Forelimb muscle (tissue), 1 donor: ENCODE results near the gene TXNRD1. TPM values are rescaled to one million over a fixed set of nuclear protein-coding genes. Genes with fewer than 3 reads are reported as not detected.
"Not testable (repeated sequence)": the region's sequence is repeated elsewhere in the genome, so short reads cannot be mapped to it uniquely, and the experiment has no call there.

Experiments used
- DNase-seq: peaks from one replicate; pipeline ENCODE4 v3.0.0-alpha.2; 2013; ENCODE audit warnings: low read depth
- polyA plus RNA-seq: library from polyadenylated mRNA; unstranded; fragments of 120-200 nt; gene quantifications from one replicate; pipeline ENCODE4 v1.2.1, GENCODE V29; 2013; ENCODE audit not compliant: insufficient read length

Gene TXNRD1
- polyA plus RNA-seq, 1 donor, result 42.0 TPM

DNA sequence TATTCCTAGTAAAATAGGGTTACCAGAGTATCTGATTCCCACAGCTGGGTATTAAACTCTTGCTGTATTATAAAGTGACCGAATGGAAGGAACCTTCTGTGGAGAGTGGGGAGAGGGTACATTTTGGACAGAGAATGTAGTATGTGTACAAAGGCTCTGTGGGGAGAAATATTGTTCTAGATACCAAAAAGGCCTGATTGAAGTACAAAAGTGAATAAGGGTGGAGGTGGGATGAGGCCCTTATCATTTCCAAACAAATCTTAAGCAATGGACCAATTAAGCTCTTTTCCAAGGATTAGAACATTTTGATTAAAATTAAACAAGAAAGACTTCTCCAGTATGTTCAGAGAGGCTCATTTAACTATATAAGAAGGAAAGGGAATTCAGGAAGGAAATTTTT, 108.3 kb downstream of the TXNRD1 start:
- DNase-seq, result no peak

DNA sequence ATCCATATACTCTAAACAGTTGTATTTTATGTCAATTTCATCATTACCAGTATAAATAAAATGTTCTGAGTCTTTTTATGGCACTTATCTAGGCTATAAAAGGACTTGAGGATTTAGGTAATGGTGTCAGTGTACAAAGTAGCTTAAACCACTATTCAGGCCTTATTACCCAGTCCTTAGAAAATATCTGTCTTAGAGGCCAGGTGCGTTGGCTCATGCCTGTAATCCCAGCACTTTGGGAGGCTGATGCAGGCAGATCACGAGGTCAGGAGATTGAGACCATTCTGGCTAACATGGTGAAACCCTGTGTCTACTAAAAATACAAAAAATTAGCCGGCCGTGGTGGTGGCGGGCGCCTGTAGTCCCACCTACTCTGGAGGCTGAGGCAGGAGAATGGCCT, 112.7 kb downstream of the TXNRD1 start:
- DNase-seq, result not testable (repeated sequence)

DNA sequence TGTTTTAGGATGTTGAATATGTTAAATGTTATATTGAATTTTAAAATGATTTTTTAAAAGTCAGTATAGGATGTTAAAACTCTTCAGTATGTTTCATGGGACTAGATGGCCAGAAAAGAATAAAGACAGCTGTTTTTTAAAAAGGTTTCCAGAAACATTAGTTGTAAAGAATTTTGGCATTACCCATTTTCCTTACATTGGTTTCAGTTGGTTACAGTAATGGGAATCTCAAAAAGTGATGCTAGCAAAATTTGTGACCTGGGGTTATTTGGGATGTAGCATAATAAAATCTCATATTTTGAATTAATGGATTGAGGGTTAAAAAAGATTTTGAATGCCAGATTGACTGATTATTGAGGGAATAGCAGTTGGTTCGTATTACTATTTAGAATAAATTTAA, 113.2 kb downstream of the TXNRD1 start:
- DNase-seq, result no peak

DNA sequence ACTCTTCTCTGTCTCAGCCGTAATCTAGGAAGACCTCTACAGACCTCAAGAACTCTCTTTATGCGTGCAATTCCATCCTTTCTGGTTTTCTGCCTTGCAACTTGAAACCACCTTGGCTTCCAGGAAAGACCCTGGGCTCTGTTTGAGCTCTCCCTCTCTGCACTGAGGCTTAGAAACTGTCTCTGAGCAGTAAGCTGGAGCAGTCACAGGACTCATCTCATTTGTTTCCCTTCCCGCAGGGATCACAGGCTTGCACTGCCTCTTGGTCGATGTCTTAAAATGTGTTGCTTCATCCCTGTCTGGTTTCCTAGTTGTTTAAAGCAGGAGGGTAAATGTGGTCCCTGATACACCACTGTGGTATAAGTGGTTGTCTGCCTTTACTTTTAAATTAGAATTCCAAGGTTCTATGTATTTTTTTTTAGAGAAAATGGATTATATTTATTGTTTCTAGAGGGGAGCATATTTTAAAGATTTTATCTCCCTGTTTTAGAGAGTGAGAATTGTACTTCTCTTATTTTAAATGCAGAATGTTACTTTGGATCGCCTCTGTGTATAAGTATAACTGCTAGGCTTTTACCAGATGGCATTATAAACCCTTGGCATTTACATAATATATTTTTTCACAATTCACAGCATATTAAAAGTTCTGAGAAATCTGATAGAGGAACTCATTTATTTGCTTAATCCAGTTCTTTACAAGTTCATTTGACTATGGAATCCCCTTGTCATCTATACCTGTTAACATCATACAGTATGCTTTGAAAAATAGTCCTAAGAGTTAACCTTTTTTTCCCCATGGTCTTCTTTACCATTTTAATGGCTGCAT, 114.3 kb downstream of the TXNRD1 start:
- no peak for DNase-seq

DNA sequence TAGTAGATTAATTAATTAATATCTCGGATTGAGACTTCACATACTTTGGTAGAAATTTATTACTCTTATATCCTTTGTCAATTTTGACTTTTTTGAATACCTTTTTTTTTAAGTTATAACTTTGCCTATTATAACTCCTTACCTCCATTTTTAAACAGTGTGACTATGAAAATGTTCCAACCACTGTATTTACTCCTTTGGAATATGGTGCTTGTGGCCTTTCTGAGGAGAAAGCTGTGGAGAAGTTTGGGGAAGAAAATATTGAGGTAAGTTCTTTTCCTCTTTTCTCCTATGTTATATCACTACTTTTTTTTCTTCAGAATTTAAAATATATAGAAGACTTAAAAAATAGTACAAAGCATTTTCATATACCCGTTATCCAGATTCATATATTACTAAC, 115.8 kb downstream of the TXNRD1 start:
- DNase-seq, result no peak

DNA sequence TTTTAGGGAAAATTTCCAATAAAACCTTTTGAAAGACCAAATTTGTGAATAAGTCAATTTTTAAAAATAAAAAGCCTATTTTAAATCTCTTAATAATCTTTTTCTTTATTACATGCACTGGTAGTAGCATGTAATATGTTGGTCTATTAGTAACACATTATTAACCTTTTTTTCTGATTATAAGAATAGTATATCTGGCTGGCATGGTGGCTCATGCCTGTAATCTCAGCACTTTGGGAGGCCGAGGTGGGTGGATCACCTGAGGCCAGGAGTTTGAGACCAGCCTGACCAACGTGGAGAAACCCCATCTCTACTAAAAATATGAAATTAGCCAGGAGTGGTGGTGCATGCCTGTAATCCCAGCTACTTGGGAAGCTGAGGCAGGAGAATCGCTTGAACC, 116.7 kb downstream of the TXNRD1 start:
- DNase-seq, result not testable (repeated sequence)

DNA sequence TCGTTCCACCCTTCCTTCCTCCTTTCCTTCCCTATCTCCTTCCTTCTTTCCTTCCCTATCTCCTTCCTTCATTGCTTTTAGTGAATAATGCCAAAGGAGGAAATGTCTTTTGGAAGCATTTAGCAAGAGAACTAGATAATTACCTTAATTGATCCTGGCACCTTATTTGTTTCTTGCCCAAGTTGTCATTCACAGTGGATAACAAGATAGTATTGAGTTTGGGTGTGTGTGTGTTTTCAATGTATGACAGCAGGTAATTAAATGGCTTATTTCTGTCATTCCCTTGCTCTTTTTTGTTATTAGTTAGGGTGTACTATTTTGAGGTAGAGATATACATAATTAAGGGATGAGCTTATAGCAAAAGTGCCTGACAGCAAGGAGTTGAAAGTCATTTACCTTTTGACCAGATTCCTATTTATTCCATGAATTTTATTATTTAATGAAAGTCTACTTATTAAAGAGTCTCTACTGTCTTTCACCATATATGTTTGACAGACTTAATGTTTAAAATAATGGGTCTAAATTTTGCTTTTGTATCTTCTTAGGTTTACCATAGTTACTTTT, 118.2 kb downstream of the TXNRD1 start:
- DNase-seq, result no peak

DNA sequence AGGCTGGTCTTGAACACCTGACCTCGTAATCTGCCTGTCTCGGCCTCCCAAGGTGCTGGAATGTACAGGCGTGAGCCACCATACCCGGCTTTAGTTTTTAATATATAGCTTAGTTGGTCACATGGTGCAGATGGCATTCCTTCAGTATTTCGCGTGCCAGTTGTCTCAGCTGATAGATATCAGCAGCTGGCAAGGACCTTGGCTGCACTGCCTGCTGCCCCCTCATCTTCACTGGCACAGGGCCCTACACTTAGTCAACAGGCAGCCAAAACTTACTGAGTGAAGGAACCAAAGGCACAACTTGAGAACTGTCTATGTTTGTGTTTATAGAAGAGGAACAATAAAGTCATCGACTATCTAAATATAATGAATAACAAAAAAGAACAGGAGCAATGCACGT, 119.0 kb downstream of the TXNRD1 start:
- no peak for DNase-seq

DNA sequence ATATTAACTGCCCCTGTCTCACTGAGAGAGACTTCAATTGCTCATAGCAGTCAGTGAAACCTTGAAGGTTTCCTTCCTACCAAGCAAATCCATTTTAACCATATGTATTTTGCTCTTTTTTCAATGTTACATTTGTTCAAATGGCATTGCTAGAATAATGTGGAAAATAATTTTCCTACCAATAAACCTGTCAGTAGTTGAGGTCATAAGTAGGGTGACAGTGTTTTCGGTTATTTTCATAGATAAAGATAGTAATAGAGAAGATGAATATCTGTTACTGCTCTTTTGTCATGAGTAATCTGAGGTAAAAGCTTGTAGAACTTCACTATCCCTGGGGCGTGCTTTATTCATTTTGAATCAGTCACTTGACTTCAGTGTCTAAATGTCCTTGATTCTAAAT, 120.5 kb downstream of the TXNRD1 start:
- no peak for DNase-seq

DNA sequence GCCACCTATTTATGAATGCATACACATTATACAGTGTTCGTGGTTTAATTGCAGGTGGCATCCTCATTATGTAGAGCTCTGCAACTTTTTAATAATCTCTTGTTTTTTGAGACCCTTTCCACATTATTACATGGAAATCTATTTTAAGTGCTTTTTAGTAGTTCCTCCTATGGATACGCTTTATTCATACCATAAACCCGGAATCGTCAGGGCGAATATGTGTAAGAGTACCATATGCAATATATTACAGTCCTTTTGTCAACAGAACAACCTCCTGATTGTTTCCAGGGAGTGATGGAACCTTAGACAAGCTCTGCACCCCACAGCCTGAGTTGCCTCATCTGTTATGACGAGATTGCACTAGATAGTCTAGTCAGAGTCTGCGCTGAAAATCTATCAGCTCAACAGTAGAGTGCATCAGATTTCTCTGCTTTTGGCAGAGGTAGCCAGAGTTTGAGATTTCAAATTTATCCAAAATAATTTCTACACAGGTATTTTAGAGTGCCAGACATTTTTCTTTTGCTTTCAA, 121.5 kb downstream of the TXNRD1 start:
- no peak for DNase-seq

DNA sequence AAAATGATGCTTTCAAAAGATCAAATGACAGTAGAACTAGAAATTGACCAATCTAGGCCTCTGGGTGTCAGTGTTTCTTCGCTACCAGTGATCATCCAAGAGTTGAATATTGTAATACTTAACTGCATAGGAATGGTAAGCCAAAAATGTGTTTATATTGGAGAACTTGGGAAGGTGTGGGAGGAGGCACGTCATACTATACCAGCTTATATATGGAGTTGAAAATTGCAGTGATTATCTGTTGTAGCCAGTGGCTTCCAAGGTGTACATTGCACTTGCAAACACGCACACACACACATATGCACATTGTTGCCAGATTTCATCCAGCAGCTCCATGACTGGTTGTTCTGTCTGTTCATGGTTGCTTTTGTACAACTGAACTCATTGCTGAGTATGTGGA, 124.1 kb downstream of the TXNRD1 start:
- DNase-seq, result no peak

DNA sequence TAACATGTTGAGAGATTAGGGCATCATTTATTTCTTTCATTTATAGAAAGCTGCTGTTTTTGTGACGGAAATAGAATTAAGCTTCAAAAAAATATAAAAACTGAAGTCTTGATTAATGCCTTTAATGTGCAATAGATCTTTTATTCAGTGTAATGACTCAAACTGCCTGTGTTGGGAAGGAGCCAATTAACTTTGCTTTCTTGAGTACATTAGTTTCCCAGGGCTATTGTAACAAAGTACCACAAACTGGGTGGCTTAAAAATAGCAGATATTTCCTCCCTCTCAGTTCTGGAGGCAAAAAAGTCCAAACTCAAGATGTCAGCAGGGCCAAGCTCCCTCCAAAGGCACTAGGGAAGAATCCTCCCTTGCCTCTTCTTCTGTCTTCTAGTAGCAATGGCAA, 124.6 kb downstream of the TXNRD1 start:
- DNase-seq, result no peak

DNA sequence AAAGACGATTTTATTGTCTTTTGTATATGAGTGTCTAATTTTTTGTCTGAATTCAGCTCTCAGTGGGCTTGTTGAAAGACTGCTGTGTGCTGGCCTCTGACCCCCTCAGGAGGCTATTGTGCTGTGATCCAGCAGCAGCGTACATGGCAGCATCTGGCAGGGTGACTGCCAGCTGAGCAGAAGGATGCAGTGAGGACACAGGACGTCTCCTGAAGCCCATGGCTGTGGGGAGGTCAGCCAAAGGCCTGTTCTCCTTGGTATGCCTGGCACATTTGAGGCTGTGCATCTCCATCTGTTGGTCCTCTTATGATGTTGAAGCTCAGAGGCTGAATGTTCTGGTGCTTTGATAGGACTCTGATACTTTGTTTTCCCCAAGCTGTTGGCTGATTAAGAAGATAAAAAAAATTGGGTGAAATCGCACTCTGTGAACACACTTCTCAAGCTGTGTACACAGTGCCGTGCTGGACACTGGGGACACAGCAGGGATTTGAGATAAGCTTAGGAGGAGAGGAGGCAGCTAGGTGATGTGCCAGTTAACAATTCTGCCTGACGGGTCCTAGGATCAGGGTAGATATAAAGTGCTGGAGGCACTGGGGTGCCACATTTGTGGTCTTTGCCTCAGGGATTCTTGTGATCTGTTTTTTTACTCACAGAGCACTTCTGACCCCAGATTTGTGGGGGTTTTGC, 125.5 kb downstream of the TXNRD1 start:
- DNase-seq, result no peak

DNA sequence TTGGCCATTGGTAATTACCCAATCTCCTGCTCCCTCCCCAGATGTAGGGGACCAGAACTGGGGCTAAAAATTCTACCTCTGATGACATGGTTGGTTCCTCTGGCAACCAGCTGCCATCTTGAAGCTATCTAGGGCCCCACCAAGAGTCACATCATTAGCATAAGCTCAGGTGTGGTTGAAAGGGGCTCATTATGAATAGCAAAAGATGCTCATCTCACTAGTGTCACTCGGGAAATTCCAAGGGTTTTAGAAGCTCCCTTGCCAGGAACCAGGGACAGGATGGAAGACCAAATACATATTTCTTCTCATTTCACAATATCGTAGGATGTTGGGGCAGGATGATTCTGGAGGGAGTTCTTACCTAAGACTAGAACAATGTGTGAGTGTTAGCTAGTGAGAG, 126.6 kb downstream of the TXNRD1 start:
- no peak for DNase-seq

DNA sequence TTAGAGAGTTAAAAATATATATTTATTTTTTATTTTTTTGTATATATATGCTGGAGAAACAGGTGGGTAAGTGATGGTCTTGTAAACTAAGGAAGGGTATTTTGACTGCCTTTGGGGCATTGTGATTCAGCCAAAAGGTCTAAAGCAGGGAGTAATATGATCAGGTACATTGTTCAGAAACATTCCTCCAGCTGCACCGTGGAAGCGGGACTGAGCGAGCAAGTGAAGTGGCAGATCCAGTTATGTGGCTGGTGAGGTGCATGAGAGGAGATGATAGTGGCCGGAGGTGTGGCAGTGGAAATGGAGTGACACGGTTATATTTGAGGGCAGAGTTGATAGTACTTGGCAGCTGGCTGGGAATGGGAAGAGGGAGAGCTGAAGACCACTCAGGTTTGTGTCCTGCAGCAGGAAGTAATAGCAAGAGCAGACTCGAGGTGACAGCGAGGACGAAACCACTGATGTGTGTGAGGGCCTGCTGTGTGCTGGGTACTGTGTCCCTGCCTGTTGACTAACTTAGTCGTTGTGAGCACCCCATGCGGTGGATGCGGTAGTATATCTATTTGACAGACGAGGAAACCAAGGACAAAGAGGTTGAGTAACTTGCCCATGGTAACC, 127.2 kb downstream of the TXNRD1 start:
- DNase-seq, result no peak

DNA sequence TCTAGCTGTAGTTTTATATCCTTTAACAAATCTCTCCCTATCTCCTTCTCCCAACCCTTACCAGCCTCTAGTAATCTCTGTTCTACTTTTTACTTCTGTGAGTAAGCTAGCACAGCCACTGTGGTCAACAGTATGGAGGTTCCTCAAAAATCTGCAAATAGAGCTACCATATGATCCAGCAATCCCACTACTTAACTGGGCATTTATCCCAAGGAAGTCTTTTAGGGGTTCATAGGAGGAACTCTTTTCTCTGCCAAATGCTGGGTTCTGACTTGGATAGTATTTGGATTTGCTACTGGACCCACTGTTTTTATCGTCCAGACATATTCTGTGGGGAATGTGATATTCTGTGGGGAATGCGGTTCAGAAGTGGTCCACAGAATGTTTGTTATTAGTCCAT, 129.1 kb downstream of the TXNRD1 start:
- no peak for DNase-seq

DNA sequence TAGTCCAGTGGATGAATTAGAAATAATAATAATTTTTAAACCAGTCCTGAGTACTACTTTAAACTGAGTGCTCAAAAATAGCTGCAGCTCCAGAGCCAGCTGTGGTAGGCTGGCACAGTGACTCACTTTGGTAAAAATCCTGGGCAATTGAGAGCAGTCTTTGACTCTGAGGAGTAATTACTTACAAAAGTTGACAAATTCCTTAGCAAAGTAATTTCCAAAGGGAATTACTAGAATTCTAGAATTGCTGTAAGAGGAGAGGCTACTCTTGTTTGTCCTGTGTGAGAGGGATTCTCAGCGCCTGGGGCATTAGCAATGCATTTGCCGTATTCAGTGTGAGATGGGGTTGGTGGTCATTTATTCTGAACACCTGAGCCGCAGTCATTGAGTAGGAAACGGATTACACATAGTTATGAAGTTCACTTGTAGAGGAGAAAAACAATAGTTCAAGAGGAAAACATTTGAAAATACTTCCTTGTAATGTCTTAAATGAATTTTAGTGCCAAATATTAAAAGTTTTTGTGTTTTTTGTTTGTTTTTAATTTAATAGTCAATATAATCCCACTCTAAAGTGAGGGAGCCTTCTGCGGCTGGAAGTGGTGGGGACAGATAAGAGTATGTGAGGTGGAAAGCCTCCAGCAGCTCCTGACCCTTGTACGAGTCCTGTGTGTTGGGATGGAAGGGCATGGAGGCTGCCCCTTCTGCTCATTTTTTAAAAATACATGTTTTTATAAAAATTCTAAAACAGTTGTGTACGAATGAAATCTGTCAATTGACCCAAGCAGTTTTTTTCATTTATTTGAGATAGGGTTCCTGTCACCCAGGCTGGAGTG, 129.9 kb downstream of the TXNRD1 start:
- DNase-seq, result no peak

DNA sequence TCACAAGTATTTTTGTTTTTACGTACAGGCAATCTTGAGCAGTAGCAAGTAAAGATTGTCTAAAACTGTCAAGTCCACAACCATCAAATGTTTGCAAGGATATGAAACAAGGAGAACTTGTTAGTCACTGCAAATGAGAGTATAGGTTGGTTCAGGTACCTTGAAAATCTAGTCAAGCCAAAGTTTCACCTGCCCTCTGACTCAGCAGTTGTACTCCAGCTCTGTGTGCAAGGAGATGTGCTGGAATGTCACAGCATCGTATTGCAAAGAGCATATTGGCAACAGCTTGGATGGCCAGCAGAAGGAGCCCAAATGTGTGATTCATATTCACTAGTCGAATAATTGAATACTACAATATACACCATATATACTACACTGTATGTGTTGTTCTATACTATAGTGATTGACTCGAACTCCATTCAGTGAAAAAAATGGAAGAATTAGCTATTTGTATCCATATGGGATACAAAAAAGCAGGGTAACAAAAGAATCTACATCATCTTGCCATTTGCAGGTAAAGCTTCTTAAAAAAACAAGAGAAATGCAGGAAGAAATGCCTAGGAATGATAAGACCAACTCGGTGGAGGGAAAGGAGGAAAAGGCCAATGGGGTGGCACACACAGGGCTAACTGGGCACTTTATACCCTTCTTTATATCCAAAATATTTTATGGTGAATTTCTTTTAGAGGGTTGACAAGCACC, 131.9 kb downstream of the TXNRD1 start:
- no peak for DNase-seq

DNA sequence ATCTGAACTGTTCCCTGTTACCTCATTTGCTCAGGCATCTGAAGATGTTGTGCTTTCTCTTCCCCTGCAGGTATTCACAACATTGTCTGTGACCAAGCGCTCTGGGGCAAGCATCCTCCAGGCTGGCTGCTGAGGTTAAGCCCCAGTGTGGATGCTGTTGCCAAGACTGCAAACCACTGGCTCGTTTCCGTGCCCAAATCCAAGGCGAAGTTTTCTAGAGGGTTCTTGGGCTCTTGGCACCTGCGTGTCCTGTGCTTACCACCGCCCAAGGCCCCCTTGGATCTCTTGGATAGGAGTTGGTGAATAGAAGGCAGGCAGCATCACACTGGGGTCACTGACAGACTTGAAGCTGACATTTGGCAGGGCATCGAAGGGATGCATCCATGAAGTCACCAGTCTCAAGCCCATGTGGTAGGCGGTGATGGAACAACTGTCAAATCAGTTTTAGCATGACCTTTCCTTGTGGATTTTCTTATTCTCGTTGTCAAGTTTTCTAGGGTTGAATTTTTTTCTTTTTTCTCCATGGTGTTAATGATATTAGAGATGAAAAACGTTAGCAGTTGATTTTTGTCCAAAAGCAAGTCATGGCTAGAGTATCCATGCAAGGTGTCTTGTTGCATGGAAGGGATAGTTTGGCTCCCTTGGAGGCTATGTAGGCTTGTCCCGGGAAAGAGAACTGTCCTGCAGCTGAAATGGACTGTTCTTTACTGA, 132.9 kb downstream of the TXNRD1 start:
- DNase-seq, result no peak

DNA sequence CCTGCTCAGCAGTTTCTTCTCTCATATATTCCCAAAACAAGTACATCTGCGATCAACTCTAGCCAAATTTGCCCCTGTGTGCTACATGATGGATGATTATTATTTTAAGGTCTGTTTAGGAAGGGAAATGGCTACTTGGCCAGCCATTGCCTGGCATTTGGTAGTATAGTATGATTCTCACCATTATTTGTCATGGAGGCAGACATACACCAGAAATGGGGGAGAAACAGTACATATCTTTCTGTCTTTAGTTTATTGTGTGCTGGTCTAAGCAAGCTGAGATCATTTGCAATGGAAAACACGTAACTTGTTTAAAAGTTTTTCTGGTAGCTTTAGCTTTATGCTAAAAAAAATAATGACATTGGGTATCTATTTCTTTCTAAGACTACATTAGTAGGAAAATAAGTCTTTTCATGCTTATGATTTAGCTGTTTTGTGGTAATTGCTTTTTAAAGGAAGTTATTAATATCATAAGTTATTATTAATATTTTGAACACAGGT, 133.5 kb downstream of the TXNRD1 start:
- DNase-seq, result no peak
